GM19467 (cell line): Measurements from ENCODE around the gene NPAS2.

ENCODE experiments used
- ATAC-seq: cut with Tn5 transposase; IDR thresholded peaks from one replicate; pipeline ENCODE4 v1.9.1; 2021; ENCODE audit warnings: mild to moderate bottlenecking, moderate library complexity; ENCODE audit not compliant: unreplicated experiment

Gene NPAS2

DNA sequence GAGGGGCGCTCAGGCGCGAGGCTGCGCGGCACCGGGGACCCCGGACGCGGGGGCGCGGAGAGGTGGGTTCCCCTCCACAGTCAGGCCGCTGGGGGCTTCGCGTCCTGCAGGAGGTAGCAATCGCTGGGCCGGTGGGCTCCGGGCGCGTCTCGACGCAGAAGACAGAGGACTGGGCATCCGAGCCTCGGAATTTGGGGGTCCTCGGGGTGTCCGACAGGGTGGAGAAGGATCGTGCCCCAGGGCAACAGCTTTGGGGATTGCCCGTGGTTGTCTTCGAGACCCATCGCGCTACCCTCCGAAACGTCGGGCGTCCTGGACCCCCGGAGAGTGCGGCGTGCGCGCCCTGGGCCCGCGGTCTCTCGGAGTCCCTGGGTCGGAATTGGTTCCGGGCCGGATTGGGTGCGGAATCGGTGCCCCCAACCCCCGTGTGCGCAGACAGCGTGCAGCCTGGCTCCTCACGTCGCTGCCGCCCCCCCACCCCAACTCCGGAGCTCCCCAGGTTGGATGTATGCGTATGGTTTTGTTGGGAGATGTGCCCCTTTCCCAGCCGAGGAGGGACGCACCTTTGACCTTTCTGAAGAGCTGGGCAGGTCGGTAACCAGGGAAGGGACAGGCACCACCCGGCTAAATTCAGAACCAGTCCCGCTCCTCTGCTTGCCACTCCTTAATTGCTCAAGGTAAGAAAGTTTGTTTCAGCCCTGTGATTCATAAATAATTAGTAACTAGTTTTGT lies 750 bp downstream of the NPAS2 start:
- ATAC-seq = no peak

DNA sequence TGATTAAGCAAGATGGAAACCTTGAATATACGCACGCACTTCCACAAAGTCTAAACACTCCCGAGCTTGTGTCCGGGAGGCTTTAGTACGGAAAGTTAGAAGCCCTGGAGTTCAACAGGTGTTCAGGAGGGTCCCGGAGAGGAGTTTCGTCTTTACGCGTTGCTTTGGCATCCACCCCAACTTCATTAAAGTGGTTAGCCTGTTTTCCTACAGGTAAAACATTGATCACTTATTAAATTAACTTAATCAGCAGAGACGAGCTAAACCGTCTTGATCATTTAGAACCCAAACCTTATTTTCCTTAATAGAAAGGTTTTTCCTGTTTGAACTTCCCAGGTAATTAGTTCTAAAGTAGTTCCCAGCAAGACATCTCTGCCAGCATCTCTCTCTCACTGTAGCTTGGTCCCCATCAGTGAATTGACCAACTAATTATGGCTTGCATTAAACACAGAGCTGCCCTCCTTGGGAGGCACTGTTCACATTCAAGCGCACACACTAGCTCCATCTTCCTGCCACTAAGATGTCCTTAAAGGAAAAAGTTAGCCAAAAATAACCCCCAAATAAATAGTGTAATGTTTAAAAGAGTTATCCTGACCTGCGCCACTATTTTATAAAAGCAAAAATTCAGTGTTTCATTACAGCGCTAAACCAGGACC lies 1.4 kb downstream of the NPAS2 start:
- ATAC-seq = no peak

DNA sequence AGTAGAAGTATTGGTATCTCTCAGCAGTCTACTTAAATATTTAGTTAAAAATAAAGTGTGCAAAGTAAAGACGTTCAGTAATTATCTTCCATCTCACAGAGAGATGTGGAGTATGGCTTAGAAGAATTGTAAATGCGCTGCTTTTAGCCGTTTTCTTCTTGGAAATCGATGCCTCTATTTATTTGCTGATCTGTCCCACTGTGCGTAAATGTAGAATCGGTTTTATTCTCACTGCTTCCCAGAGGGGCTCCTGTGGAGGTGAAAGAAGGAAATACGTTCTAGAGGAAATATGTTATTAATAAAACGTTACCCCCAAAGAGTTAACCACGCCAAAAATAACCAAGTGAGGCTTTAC lies 1.9 kb downstream of the NPAS2 start:
- no peak for ATAC-seq

DNA sequence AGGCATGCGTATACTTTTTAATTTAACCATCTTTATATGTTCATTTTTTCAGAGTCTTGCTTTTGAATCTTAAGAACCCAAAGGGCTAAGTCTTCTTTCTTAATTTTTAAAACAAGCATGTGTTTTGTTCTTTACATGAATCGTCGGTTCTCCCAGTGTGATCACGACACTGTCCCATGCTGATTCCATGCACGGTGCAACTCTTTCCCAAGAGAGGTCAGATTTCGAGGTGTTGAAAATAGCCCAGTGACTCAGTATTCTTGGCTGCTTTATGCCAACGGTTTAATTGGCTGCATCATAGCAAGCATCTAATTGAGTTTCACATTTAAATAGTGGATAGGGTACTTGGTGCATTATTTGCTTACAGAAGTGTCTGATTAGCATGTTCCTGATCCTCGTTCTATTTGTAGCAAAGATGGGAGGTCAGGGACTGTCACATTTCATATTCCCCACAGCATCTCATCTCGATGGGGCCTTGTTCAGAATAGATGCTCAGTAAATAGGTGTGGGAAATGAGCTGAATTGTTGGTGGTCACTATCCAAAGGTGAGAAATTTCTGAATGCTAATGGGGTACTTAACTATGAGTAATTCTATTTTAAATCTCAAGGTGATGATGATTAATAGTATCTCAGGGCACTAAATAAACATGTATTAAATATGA lies 2.8 kb downstream of the NPAS2 start:
- ATAC-seq = no peak

DNA sequence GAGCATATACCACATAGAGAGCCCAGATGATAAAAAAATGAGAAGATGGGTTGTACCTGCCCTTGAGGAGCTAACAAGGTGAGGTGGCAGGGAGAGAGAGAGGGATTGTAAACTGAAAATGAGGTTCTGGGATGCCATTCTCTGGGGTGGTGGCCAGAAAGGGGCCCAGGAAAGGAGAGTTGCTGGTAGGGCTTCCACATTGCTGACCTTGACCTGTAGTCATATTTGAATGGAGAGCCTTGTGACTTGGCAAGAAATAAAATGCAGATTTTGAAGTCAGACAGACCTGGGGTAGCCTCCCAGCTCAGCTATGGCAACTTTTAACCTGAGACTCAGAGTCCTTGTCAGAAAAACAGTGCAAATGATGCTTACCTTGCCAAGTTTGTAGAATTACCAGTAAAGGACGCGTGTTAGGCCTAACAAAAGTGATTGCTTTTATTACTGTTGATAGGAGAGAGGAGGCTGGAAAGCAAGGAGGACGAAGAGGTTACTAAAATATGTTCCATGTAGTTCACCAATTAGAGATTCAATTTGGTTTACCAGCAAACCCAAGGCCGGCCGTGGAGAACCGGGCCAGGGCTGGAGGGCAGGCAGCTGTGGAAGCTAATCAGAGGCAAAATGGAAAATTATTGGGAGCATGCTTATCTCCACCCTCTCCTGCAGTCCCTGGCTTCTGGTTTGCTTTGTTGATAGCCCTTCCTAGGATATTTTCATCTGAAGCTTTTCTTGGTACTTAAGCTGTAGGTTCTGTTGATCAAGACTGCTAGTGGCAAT lies 3.9 kb downstream of the NPAS2 start:
- no peak for ATAC-seq

DNA sequence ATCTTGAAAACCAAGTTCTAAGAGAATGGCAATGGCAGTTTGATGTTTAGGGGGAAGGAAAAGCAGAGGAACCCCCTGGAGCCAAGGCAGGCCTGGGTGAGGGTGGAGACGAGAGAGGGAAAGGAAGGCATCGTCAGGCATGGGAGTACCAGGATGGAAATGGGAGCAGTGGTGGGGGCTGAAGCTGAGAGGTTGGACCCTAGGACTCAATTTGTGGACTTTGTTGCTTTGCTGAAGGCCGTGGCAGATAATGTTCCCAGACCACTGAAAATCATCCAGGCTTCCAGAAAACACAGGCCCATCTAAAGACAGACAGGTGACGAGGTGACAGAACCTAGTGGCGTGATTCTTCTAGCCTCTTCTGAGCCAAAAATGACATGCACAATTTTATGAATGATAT lies 4.9 kb downstream of the NPAS2 start:
- ATAC-seq = no peak

DNA sequence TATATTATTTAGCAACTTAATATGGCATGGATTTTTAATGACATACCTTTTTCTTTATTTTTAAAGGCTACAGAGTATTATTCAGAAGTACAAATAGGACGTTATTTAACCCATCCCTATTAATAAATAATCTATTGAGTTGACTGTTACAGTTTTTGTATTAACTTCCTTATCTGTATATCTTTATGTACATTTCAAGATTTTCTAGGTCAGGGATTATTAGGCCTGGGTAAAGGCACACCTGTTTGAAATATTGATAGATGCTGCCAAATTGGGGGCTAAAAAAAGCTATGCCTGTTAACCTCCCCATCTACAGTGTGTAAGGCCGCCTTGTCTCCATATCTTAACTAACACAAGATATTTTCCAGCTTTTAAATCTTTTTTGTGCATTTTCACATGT lies 6.6 kb downstream of the NPAS2 start:
- ATAC-seq = no peak

DNA sequence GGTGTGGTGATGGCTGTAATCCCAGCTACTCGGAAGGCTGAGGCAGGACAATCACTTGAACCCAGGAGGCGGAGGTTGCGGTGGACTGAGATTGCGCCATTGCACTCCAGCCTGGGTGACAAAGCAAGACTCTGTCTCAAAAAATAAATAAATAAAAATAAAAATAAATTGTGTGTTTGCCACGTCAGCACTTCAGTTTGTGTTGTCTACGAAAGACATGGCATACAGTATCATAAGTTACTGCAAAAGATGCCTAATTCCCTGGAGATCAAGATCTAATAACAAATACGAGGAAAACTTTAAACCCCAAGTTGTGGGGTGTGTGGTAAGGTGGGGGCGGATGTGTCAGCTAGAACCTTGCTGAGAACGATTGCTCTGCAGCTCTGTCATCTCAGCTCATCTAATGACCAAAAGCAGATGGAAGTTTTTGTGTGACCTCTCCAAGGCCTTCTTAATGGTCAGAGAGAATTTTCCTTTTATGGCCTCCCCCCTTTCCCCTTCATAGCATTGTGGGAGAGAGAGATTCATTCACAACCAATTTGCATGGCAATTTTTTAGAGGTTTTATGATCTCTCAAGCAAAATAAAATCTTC lies 11.3 kb downstream of the NPAS2 start:
- ATAC-seq = no peak

DNA sequence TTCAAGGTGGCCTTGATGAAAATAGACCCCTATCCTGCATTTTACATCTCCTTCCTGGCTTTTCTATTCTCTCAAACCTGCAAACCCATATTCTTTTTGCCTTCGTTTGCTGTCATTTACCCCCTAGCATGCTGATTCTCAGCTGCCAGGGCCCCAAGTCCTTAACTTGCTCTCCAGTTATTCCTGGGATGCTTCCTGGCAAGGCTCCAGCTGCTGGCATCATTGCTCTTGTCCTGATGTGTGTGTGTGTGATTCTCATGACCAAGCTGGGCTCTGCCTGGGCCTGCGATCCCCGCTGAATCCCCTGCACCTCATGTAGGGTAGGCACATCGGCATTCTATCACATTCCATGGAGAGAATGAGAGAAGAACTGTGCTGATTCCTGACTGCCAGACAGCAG lies 11.9 kb downstream of the NPAS2 start:
- no peak for ATAC-seq

DNA sequence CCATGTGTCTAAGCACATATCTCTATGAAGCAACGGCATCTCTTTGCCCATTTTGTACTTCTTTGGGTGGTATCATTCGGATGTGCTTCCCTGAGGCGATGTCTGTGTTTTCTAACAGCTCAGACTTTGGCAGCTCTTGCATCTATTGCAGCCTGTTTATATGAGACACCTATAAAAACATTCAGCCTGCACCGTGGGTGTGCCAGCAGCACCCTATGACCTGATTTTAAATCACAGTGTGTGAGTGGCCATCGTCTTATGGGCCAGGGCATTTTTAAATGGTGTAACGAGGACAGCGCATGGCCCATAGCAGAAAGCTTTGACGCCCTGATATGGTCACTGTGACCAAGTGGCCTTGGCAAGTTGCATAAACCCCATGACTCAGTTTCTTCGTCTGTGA lies 12.9 kb downstream of the NPAS2 start:
- ATAC-seq = no peak

DNA sequence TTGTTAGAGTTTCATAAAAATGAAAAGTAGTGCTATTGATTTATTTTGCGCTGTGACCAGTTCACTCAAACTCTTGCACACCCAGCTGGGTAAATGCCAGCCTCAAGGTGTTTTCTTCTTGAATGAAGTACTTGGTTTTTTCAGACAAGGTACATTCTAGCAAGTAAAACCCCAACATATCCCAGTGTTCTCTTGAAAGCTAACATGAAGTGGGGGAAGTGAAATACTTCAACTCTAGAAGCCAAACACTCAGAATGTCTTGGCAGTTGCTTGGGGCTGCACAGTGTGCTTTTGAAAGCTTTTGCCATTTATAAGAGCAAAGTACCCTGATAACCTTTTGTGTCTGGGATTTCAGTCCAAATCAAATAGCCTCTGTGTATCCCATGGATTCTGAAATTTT lies 13.4 kb downstream of the NPAS2 start:
- ATAC-seq = no peak

DNA sequence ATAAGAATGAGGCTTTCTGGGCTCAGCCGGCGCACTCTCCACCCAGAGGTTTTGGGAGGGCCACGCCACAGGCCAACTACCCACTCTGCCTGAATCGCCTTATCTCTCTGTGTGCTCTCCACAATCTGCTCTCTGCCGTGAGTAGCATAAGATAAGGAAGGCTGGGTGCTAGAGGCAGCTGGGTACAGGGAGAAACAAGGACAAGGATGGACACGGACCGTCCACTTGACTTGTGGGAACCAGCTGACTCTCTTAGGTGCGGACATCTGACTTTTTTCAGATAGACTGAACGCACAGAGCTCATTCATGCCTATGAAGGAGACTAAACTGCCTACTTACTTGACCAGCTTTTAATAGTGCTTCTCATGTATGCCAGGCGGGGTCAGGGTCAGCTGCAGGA lies 14.3 kb downstream of the NPAS2 start:
- ATAC-seq = no peak

DNA sequence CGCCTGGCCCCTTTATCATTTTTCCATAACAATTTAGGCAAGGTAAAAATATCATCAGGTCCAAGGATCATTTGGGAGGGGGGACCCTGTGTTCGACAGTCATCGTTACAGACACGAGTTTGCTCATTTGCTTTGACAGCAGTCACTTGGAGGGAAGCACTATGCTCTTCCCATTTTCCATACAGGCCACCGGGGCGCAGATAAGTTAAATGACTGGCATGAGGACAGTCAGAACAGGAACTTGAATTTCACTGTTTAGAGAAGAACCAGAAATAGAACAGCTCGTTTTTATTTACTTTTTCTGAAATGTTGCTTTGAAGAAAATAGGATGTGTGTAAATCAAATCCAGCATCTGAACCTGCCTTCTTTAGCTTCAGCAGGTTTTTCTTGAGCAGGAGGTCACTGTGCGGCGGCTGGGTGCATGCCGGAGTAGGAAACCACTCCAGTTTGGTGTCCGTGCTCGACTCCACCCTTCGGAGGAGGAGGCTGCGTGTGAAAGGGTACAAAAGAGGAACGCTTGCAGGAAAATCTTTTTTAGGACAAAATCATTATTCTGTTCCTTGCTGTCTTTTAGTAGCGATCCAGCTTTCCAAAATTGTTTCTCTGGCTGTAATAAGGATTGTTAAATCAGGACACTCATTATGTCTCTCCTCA lies 15.2 kb downstream of the NPAS2 start:
- ATAC-seq = no peak

DNA sequence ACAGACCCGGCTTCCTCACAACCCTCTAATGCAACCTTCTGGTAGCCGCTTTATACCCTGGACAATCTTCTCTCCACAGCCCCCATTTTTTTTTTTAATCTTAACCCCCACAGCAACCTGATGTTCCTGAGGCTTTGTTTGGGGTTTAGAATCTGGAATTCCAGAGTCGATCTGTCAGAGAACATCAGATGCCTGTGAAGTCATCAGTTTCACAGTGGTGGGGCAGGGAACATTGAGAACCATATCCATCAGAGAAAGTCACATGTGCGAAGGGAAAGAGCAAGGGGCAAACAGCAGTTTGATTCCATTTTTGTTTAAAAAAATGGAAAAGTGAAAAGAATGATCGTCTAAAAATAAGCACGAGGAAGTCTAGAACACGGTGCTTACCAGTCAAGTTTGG lies 20.6 kb downstream of the NPAS2 start:
- no peak for ATAC-seq

DNA sequence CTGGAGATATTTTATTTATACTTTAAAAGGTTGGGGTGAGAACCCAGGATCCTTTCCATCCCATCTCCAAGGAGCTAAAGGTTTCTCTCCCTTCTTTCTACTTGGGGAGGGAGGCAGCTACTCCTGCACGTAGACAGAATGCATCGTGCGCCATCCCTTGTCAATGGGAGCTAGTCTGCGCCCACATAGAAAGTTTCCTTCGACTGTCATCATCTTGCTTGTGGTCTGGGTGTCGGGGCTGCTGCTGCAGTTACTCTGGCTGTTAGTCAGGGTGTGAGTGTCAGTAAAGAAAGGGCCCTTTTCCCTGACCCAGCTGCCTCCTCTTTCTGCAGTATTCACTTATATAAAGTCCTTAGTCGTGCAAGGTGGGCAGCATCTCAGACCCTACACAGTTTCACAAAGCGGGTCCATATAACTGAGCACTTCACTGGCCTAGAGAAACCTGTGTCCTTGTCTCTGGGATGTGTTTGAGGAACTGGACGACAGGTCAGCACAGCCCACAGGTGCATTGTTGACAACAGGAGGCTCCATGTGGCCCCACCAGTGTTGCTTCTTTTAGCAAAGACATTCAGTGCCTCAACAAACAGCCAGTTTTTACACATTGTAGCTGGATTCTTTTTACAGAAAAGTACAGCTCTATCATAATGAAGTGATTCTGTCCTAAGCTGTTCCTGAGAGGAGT lies 22.4 kb downstream of the NPAS2 start:
- no peak for ATAC-seq

DNA sequence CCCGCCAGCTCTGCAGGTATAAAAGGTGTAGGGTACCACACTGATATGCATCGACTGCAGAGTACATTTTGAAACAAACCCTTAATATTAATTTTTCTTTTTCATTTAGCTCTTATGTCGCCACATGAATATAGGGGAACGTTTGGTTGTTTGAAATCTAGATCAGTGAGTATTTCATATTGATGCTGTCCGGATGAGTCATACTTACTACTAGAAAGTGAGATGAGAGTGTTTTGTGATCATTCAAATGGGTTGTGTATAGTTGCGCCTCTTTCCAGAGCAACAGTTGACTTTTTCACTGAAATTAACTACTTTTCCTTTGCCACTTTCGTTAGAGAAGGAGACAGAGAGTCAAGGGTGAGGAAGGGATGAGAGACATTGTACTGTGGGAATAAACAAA lies 24.6 kb downstream of the NPAS2 start:
- no peak for ATAC-seq

DNA sequence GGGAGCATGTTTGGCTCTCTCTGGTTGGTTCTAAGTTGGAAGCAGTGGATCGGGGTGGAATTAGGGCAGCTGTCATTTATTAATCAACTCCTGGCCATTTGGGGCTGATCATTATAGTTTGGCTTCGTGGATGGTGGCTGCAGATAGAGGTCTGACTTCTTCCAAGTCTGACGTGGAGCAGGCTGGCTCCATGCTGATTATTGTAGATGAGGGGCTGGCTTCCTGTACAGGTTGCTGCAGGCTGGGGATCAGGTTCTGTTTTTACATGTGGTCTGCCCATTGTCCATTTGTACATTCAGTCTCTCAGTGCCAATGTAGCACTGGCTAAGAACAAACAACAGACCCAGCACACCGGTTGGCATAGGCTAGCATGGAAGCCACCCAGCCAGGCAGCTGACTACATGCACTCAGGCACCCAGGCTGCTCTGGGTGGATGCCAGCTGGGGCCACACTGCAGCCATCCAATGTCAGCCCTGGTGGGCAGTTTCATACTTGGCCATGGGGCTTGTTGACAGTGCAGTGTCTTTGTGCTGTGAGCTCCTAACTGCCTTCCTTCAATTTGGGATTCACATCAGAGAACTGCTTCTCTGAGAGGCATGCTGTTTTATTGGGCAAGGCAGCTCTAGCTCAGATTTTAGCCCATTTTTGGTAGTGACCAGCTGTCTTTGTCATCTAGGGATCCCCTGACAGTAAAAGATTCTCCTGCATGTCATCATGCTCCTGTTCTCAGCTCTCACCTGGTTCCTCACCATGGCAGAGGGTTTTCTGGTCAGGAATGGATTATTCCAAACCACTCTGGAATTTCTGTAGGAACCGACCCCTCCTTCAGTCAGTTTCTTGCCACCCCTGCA lies 25.4 kb downstream of the NPAS2 start:
- no peak for ATAC-seq

DNA sequence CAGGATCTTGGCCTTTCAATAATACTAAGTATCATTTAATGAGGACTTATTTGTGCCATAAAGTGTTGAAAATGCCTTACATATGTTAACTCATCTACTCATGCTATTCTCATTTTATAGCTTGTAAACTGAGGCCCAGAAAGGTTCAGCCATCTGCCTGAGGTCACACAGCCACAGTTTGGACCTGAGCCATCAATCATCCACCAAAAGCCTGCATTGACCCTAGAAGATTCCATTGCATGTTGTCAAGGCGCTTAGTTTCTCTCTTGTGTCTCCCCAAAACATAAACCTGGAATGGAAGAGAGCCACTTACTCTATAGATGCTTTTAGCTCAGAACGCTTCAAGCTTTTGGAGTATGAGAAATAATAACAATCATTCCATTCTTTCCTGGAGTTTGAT lies 26.8 kb downstream of the NPAS2 start:
- no peak for ATAC-seq

DNA sequence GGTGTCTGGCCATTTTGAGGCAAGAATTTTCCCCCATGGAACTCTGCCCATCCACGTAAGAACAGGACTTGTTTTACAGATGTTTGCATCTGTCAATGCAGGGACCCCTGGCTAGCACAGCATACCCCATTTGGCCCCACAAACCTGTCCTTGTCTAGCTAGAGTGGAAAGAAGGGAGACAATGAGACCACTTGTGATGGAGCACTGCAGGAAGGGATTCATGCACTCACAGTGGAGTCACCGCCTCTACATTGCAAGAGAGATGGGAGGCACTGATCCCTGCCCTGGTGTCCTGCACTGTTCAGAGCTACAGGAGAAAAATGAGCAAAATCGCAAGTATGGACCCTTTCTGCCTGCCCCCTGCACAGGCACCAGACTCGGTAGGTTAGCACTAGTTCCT lies 32.5 kb downstream of the NPAS2 start:
- ATAC-seq = no peak
